HepG2 (cell line): Measurements from ENCODE around the gene HOXA13. TPM values are rescaled to one million over a fixed set of nuclear protein-coding genes. Genes with fewer than 3 reads are reported as not detected.
A peak's percentile ranks its signal among the peaks of the same experiment; 100 is the strongest.

Source experiments
- GABPB1 ChIP-seq: IDR thresholded peaks from 2 replicates; pipeline ENCODE4 v1.6.1; 2016; ENCODE audit warnings: mild to moderate bottlenecking, missing genetic modification reagents, moderate library complexity, missing compliant biosample characterization
- HDAC2 ChIP-seq: sonication (generic); formaldehyde crosslinking; IDR thresholded peaks from 2 replicates; pipeline ENCODE4 v1.4.0; 2020; ENCODE audit warnings: missing genetic modification reagents
- HNRNPK ChIP-seq: fragments of 200-400 bp; formaldehyde crosslinking; IDR thresholded peaks from 2 replicates; pipeline ENCODE4 v1.6.1; 2018; ENCODE audit warnings: low read length, low read depth, moderate library complexity, mild to moderate bottlenecking; ENCODE audit not compliant: poor library complexity, severe bottlenecking
- MAFF ChIP-seq: IDR thresholded peaks from 2 replicates; pipeline ENCODE4 v1.6.1; 2011; ENCODE audit warnings: low read depth, low read length, improper control_type of control experiment
- MXI1 ChIP-seq: IDR thresholded peaks from 3 replicates; pipeline ENCODE4 v1.6.1; 2012; ENCODE audit warnings: low read depth, low read length, inconsistent platforms, borderline replicate concordance
- NFKB2 ChIP-seq: sonication (generic); formaldehyde crosslinking; IDR thresholded peaks from 2 replicates; pipeline ENCODE4 v1.4.0; 2020; ENCODE audit warnings: missing genetic modification reagents, borderline replicate concordance
- POGK ChIP-seq: sonication (generic); formaldehyde crosslinking; conservative IDR thresholded peaks from 2 replicates; pipeline ENCODE4 v1.8.0; 2022; ENCODE audit warnings: mild to moderate bottlenecking, moderate library complexity, missing genetic modification reagents
- RARA ChIP-seq: IDR thresholded peaks from 2 replicates; pipeline ENCODE4 v1.6.1; 2016; ENCODE audit warnings: missing genetic modification reagents, missing compliant biosample characterization
- SMARCE1 ChIP-seq: fragments of 450-650 bp; IDR thresholded peaks from 2 replicates; pipeline ENCODE4 v1.6.1; 2017; ENCODE audit warnings: borderline replicate concordance
- U2AF1 ChIP-seq: fragments of 200-400 bp; formaldehyde crosslinking; optimal IDR thresholded peaks from 2 replicates; pipeline ENCODE3; 2017; ENCODE audit warnings: mild to moderate bottlenecking, low read depth, low read length
- ZBTB20 ChIP-seq: sonication (generic); formaldehyde crosslinking; IDR thresholded peaks from 2 replicates; pipeline ENCODE4 v1.8.1; 2023; ENCODE audit warnings: missing genetic modification reagents, low read depth, mild to moderate bottlenecking, borderline replicate concordance
- ZFY ChIP-seq: sonication (generic); formaldehyde crosslinking; IDR thresholded peaks from 2 replicates; pipeline ENCODE4 v1.4.0; 2020; ENCODE audit warnings: missing genetic modification reagents
- ZIK1 ChIP-seq: sonication (generic); formaldehyde crosslinking; IDR thresholded peaks from 2 replicates; pipeline ENCODE4 v1.5.0; 2020; ENCODE audit warnings: mild to moderate bottlenecking, low read depth, missing genetic modification reagents, borderline replicate concordance
- ZNF597 ChIP-seq: sonication (generic); formaldehyde crosslinking; IDR thresholded peaks from 2 replicates; pipeline ENCODE4 v1.5.0; 2020; ENCODE audit warnings: missing genetic modification reagents
- ZNF615 ChIP-seq: sonication (generic); formaldehyde crosslinking; IDR thresholded peaks from 2 replicates; pipeline ENCODE4 v1.5.0; 2020; ENCODE audit warnings: mild to moderate bottlenecking, missing genetic modification reagents, borderline replicate concordance
- ZSCAN29 ChIP-seq: sonication (generic); formaldehyde crosslinking; conservative IDR thresholded peaks from 2 replicates; pipeline ENCODE4 v1.4.0; 2020; ENCODE audit warnings: mild to moderate bottlenecking, missing genetic modification reagents
- polyA plus RNA-seq, 8 experiments: library from polyadenylated mRNA; depleted of rRNA in 3 of 8; stranded (reverse) in 7 of 8; unstranded in 1 of 8; fragments of >200 nt; fragmentation: Illumina TruSeq in 4 of 8; extraction: Trizol in 4 of 8; gene quantifications; 2 replicates each; pipeline versions ENCODE4 v1.2.1 to v1.2.3, GENCODE V29; 2011 to 2016; ENCODE audit warnings: low read depth in 4 of 8, missing spikeins in 1 of 8, mixed read lengths in 1 of 8; ENCODE audit not compliant: insufficient read depth in 1 of 8
- total RNA-seq, 5 experiments: library from RNA; depleted of rRNA; stranded (reverse); fragments of >200 nt; fragmentation: Illumina TruSeq; extraction: Trizol; gene quantifications; 2 replicates each; pipeline ENCODE4 v1.2.3, GENCODE V29; 2016; ENCODE audit warnings: low read depth in 1 of 5
- TF ChIP-seq, protein P1 (sequence below): sonication (generic); formaldehyde crosslinking; IDR thresholded peaks from 2 replicates; pipeline ENCODE4 v1.5.0; 2020; ENCODE audit warnings: mild to moderate bottlenecking, missing genetic modification reagents, moderate library complexity
- TF ChIP-seq, protein P2 (sequence below): sonication (generic); formaldehyde crosslinking; IDR thresholded peaks from 2 replicates; pipeline ENCODE4 v1.5.0; 2020; ENCODE audit warnings: missing genetic modification reagents, mild to moderate bottlenecking, borderline replicate concordance
- TF ChIP-seq, protein P3 (sequence below): IDR thresholded peaks from 2 replicates; pipeline ENCODE4 v1.6.1; 2016; ENCODE audit warnings: low read depth

Gene HOXA13
- total and polyA plus RNA-seq, 2 of the 13 experiments (the other 11 are each of a cell fraction or from before 2014, with no cell fraction given): 0.01 to 0.04 TPM

DNA sequence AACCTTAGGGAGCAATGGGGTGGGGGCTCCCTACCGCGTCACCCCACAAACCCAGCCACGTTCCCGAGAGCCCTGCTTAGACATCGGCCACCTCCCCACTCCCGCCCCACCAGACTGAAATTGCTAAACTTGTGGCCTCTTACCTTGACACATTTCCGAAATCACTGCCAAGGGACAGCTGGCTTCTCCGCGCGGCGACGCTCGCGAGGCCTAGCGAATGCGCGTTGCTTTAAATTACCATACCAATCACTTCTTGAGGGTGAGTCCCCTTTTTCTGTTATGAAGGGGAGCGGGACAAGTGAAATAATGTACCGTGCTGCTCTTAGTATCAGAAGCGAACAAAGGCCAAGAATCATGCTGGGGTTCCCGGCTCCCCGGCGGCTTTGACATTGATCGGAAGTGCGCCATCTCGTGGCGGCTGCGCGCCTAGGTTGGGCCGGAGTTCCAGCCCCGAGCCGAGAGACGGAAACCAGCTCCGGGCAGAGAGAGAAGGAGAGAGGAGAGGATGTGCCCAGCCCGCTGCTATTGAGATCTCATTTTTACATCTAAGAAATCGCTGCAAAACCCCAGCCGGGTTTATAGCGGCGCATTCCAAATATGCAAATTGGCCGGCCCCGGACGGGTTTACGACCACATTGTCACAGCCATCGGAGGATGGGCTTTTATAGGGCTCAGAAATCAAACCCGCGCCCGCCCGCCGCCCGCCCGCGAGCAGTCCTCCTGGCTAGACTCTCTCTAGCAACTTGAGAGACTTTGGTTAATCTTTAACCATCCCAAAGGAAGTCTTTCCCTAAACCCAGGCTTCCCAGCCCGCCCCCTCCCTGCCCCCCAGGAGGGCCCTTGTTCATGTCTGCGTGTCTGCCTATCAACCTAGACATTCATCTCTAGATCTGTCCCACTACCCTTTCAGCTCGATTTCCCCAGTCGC, 20.1 kb downstream of the HOXA13 start (continued):
- peak; percentile 27; the same call in 1 of the 2 replicates for TF ChIP-seq ZFY (CRISPR knock-in tag)
- TF ChIP-seq GABPB1 (CRISPR knock-in tag): peak; percentile 37; the same call in 1 of the 2 replicates
- no peak for TF ChIP-seq ZNF597 (CRISPR knock-in tag)
- TF ChIP-seq, protein P1, sequence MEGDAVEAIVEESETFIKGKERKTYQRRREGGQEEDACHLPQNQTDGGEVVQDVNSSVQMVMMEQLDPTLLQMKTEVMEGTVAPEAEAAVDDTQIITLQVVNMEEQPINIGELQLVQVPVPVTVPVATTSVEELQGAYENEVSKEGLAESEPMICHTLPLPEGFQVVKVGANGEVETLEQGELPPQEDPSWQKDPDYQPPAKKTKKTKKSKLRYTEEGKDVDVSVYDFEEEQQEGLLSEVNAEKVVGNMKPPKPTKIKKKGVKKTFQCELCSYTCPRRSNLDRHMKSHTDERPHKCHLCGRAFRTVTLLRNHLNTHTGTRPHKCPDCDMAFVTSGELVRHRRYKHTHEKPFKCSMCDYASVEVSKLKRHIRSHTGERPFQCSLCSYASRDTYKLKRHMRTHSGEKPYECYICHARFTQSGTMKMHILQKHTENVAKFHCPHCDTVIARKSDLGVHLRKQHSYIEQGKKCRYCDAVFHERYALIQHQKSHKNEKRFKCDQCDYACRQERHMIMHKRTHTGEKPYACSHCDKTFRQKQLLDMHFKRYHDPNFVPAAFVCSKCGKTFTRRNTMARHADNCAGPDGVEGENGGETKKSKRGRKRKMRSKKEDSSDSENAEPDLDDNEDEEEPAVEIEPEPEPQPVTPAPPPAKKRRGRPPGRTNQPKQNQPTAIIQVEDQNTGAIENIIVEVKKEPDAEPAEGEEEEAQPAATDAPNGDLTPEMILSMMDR (CRISPR knock-in tag): peak; percentile 82
- TF ChIP-seq, protein P2, sequence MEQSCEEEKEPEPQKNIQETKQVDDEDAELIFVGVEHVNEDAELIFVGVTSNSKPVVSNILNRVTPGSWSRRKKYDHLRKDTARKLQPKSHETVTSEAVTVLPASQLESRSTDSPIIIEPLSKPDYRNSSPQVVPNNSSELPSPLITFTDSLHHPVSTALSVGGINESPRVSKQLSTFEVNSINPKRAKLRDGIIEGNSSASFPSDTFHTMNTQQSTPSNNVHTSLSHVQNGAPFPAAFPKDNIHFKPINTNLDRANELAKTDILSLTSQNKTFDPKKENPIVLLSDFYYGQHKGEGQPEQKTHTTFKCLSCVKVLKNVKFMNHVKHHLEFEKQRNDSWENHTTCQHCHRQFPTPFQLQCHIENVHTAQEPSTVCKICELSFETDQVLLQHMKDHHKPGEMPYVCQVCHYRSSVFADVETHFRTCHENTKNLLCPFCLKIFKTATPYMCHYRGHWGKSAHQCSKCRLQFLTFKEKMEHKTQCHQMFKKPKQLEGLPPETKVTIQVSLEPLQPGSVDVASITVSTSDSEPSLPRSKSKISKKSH (CRISPR knock-in tag): no peak
- TF ChIP-seq POGK (CRISPR knock-in tag): no peak
- no peak for TF ChIP-seq HDAC2 (CRISPR knock-in tag)
- TF ChIP-seq MXI1: no peak
- no peak for TF ChIP-seq HNRNPK
- TF ChIP-seq ZSCAN29 (CRISPR knock-in tag): no peak
- TF ChIP-seq, protein P3, sequence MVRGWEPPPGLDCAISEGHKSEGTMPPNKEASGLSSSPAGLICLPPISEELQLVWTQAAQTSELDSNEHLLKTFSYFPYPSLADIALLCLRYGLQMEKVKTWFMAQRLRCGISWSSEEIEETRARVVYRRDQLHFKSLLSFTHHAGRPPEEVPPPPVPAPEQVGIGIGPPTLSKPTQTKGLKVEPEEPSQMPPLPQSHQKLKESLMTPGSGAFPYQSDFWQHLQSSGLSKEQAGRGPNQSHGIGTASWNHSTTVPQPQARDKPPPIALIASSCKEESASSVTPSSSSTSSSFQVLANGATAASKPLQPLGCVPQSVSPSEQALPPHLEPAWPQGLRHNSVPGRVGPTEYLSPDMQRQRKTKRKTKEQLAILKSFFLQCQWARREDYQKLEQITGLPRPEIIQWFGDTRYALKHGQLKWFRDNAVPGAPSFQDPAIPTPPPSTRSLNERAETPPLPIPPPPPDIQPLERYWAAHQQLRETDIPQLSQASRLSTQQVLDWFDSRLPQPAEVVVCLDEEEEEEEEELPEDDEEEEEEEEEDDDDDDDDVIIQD (CRISPR knock-in tag): no peak
- TF ChIP-seq U2AF1: no peak
- no peak for TF ChIP-seq ZNF615 (CRISPR knock-in tag)
- no peak for TF ChIP-seq RARA (CRISPR knock-in tag)
- no peak for TF ChIP-seq ZIK1 (CRISPR knock-in tag)
- peak; percentile 46; the same call in 1 of the 2 replicates for TF ChIP-seq NFKB2 (CRISPR knock-in tag)
- TF ChIP-seq ZBTB20: no peak
- TF ChIP-seq MAFF: no peak
- no peak for TF ChIP-seq SMARCE1
